Heart left ventricle (tissue), 16 donors: ENCODE data around the gene SMARCC1. TPM values are rescaled to one million over a fixed set of nuclear protein-coding genes. Genes with fewer than 3 reads are reported as not detected.
A peak's percentile ranks its signal among the peaks of the same experiment; 100 is the strongest.

Source experiments
- ATAC-seq, 4 donors: fragments of 200-7000 bp; cut with Tn5 transposase; one replicate each; pipeline ENCODE4 v1.9.1; 2020 to 2022; ENCODE audit warnings: moderate library complexity in 4 of 4, mild to moderate bottlenecking in 3 of 4, moderate number of reproducible peaks in 1 of 4
- DNase-seq, 5 donors: peaks; one replicate each; pipeline ENCODE4 v3.0.0-alpha.2; 2020
- H3K27ac ChIP-seq, 12 donors: fragments of 200-600 bp; sonication (generic) in 4 of 12; one replicate each; pipeline versions ENCODE4 v1.5.0 to v1.8.0; 2016 to 2022; ENCODE audit warnings: mild to moderate bottlenecking in 2 of 12
- H3K27me3 ChIP-seq, 9 donors: fragments of 200-600 bp; sonication (generic) in 2 of 9; one replicate each; pipeline versions ENCODE4 v1.5.1 to v1.8.0; 2016 to 2022; ENCODE audit warnings: mild to moderate bottlenecking in 3 of 9
- H3K36me3 ChIP-seq, 9 donors: fragments of 200-600 bp; sonication (generic) in 2 of 9; one replicate each; pipeline versions ENCODE4 v1.5.0 to v1.8.0; 2018 to 2022; ENCODE audit warnings: mild to moderate bottlenecking in 2 of 9
- H3K4me1 ChIP-seq, 12 donors: fragments of 200-600 bp; sonication (generic) in 4 of 12; one replicate each; pipeline versions ENCODE4 v1.5.0 to v1.8.0; 2016 to 2022; ENCODE audit warnings: mild to moderate bottlenecking in 3 of 12
- H3K4me3 ChIP-seq, 12 donors: fragments of 200-600 bp; sonication (generic) in 4 of 12; one replicate each; pipeline versions ENCODE4 v1.5.0 to v1.8.0; 2017 to 2022; ENCODE audit warnings: mild to moderate bottlenecking in 9 of 12, moderate library complexity in 4 of 12
- H3K9me3 ChIP-seq, 12 donors: fragments of 200-600 bp; sonication (generic) in 4 of 12; one replicate each; pipeline versions ENCODE4 v1.5.0 to v1.8.0; 2016 to 2022; ENCODE audit warnings: mild to moderate bottlenecking in 1 of 12
- CTCF ChIP-seq, 12 donors: fragments of 200-600 bp; sonication (generic) in 4 of 12; IDR thresholded peaks; one replicate each; pipeline versions ENCODE4 v1.5.0 to v1.8.0; 2018 to 2022; ENCODE audit warnings: antibody characterized with exemption in 12 of 12, mild to moderate bottlenecking in 5 of 12
- POLR2A ChIP-seq, 2 donors: fragments of 450-650 bp; IDR thresholded peaks; one replicate each; pipeline ENCODE4 v1.6.1; 2017; ENCODE audit warnings: antibody characterized with exemption in 2 of 2, mild to moderate bottlenecking in 2 of 2, moderate library complexity in 2 of 2
- WGBS, 4 donors: extraction: QIAGEN DNeasy Blood & Tissue Kit in 2 of 4; methylation state at CpG; one replicate each; pipeline versions ENCODE4 v1.1.5 to v1.1.7; 2013 to 2018; 5-methylcytosine and 5-hydroxymethylcytosine counted together
- intact Hi-C, 10 donors: fragments of 100-400 bp; cut with DNase I; formaldehyde crosslinking; loops; one replicate each; pipeline versions ENCODE4 v1.11.1 to v1.14.2; 2022
- polyA plus RNA-seq, 2 donors: library from polyadenylated mRNA; stranded (reverse); fragments of 200-250 nt; gene quantifications; one replicate each; pipeline ENCODE4 v1.2.3, GENCODE V29; 2013
- total RNA-seq, 9 donors: library from RNA; depleted of rRNA in 2 of 9; stranded (reverse); fragments of >200 nt in 2 of 9; fragmentation: NEBNext Ultra II Directional in 3 of 9; extraction: Animal tissue kit (Norgen Biotek cat#: 25700) in 3 of 9; gene quantifications; one replicate each; pipeline versions ENCODE4 v1.1.0 to v1.2.4, GENCODE V29; 2016 to 2023
- donor health status: ischemic (EF 13 %, LVEDD 7.1; RV severe dilation, severe dysfunction).
- donor health status: healthy with polysubstance abuse.
- donor health status: DM: no; HTN: yes; CAD: no.
- donor health status: DM: no; HTN: no; CAD: no.
- donor health status: ischemic (EF 25% LVEDD 6.9; RV normal size, moderate dysfunction).
- donor health status: ischemic (EF 25% LVEDD 5.7; RV mildly dilated, moderate dysfunction).
- donor health status: healthy.
- donor health status: DM: yes; HTN: yes; CAD: no.
- donor health status: ischemic (EF 35%, LVEDD 5.7; RV mildly dilated, moderate dysfunction).
- donor health status: nonischemic (EF 11% LVEDD 7.7; RV severe dilation, severe dysfunction).
- donor health status: DM: yes; HTN: yes; CAD: no.
- donor health status: PGD.
- donor health status: ischemic (EF 29% LVEDD 5.4; RV normal size, mild dysfunction).
- donor health status: nonischemic (EF 23%, LVEDD 6.1; RV moderate dilation, normal function).

The SMARCC1 gene
- total and polyA plus RNA-seq, 11 donors, result 5.8 to 31.4 (median 25.5) TPM

GRCh38 chr3:47780741-47781684, 680 bp downstream of the SMARCC1 start:
- Histone ChIP-seq H3K4me3 (peak overlapping the region; percentile 60 to 98 (median 86)), H3K27ac (peak overlapping the region; percentile 89 to 99 (median 96)), H3K4me1 (peaks cover 0 to 43% (median 26%) of the 10 kb centered on the region in 12 donors), H3K9me3 (no peaks in the 10 kb centered on the region), H3K36me3 (no peaks in the 10 kb centered on the region), H3K27me3 (no peaks in the 10 kb centered on the region)
- WGBS, 4 donors, result 1 to 3% (median 1%) methylated on average over 24 to 54 of the region's 54 CpGs
- TF ChIP-seq CTCF (IDR thresholded peaks at IDR 0.05) (no peak), POLR2A (IDR thresholded peaks at IDR 0.05) (no peak)
- DNase-seq (peak; percentile 69 to 83 (median 73)), ATAC-seq (peak in 3 of 4 donors; percentile 6 to 72 (median 64))
- intact Hi-C loops, result loop anchor here in 4 of 10 donors (5.0 to 10.0 kb wide), 4 partner anchors 39 to 269 kb away; partner anchors contain the start of gene ELP6 (in 1 of the 4)

GRCh38 chr3:47778746-47779145, 2.9 kb downstream of the SMARCC1 start:
- Histone ChIP-seq H3K9me3 (no peaks in the 10 kb centered on the region), H3K27me3 (no peaks in the 10 kb centered on the region), H3K4me3 (no peak overlapping the region), H3K4me1 (peaks cover 0 to 43% (median 26%) of the 10 kb centered on the region in 12 donors), H3K36me3 (no peaks in the 10 kb centered on the region), H3K27ac (no peak overlapping the region)
- intact Hi-C loops, result no loop called here
- TF ChIP-seq POLR2A (IDR thresholded peaks at IDR 0.05) (no peak), CTCF (IDR thresholded peaks at IDR 0.05) (no peak)
- WGBS, 4 donors, result 93 to 97% (median 96%) methylated on average over 3 of the region's 3 CpGs
- ATAC-seq (no peak), DNase-seq (no peak)

- WGBS, 4 donors, result 84 to 86% (median 84%) methylated on average over 8 of the region's 8 CpGs
- intact Hi-C loops, result no loop called here
These were observed 8.9 kb downstream of the SMARCC1 start for GRCh38 chr3:47772788-47773187.

More at GRCh38 chr3:47772788-47773187, 8.9 kb downstream of the SMARCC1 start:
- ATAC-seq (no peak), DNase-seq (no peak)
- H3K36me3 ChIP-seq, result peaks cover 0 to 42% (median 30%) of the 10 kb centered on the region in 9 donors
- TF ChIP-seq CTCF (IDR thresholded peaks at IDR 0.05), result no peak
- no peak for TF ChIP-seq POLR2A (IDR thresholded peaks at IDR 0.05)
- H3K27me3 ChIP-seq, result no peaks in the 10 kb centered on the region
- peaks cover 0 to 4% (median 0%) of the 10 kb centered on the region in 12 donors for H3K4me1 ChIP-seq
- no peaks in the 10 kb centered on the region for H3K9me3 ChIP-seq
- H3K27ac ChIP-seq, result no peak overlapping the region
- H3K4me3 ChIP-seq, result no peak overlapping the region
